SK-N-SH (cell line): Measurements from ENCODE around the gene PCGF3. TPM values are rescaled to one million over a fixed set of nuclear protein-coding genes. Genes with fewer than 3 reads are reported as not detected.

ENCODE experiments used
- CTCF ChIA-PET: fragments of 300-600, 350-600 bp; formaldehyde crosslinking; extraction: SDS; loops from one replicate; lab custom pipeline; 2021; lab: Yijun Ruan, JAX
- POLR2A ChIA-PET: fragments of 350-600 bp; sonication (Branson Sonifier 250); formaldehyde crosslinking; extraction: SDS; loops from one replicate; lab custom pipeline; 2020; ENCODE audit warnings: antibody characterized with exemption, inconsistent platforms; lab: Yijun Ruan, JAX
- DNase-seq: peaks from one replicate; pipeline ENCODE4 v3.0.0; 2012
- H2AFZ ChIP-seq: fragments of 200-600 bp; sonication (generic); 2 replicates; pipeline ENCODE4 v1.8.1; 2016; ENCODE audit warnings: antibody characterized with exemption, mild to moderate bottlenecking, low read depth
- H3F3A ChIP-seq: fragments of 200-600 bp; sonication (generic); replicated peaks from 2 replicates; pipeline ENCODE3; 2016; ENCODE audit warnings: antibody characterized with exemption, mild to moderate bottlenecking; ENCODE audit not compliant: insufficient read depth
- H3K27ac ChIP-seq, 2 experiments: fragments of 200-500 bp in 1 of 2; fragments of 200-600 bp in 1 of 2; sonication (Bioruptor generic) in 1 of 2; sonication (generic), shearing (Covaris generic) in 1 of 2; 2 replicates each; pipeline versions ENCODE4 v1.5.1 to v1.6.1; 2014 to 2016; ENCODE audit warnings: low read depth in 2 of 2, inconsistent platforms in 1 of 2, low read length in 1 of 2, mild to moderate bottlenecking in 1 of 2, mixed read lengths in 1 of 2
- H3K27me3 ChIP-seq: fragments of 200-600 bp; sonication (generic), shearing (Covaris generic); 2 replicates; pipeline ENCODE4 v1.6.1; 2016; ENCODE audit warnings: mixed run types; ENCODE audit not compliant: insufficient read depth
- H3K36me3 ChIP-seq, 2 experiments: fragments of 200-500 bp in 1 of 2; fragments of 200-600 bp in 1 of 2; sonication (Bioruptor generic) in 1 of 2; sonication (generic) in 1 of 2; replicated peaks in 1 of 2; 2 replicates each; pipeline versions ENCODE3 to v1.5.1; 2014 to 2016; ENCODE audit warnings: low read length in 1 of 2, mild to moderate bottlenecking in 1 of 2; ENCODE audit not compliant: insufficient read depth in 2 of 2, control insufficient read depth in 1 of 2
- H3K4me1 ChIP-seq, 2 experiments: fragments of 200-500 bp in 1 of 2; fragments of 200-600 bp in 1 of 2; sonication (Bioruptor generic) in 1 of 2; sonication (generic), shearing (Covaris generic) in 1 of 2; 2 replicates each; pipeline versions ENCODE4 v1.5.1 to v1.6.1; 2014 to 2016; ENCODE audit warnings: low read depth in 1 of 2, low read length in 1 of 2, mixed run types in 1 of 2; ENCODE audit not compliant: insufficient read depth in 2 of 2, control insufficient read depth in 1 of 2
- H3K4me2 ChIP-seq: fragments of 200-600 bp; sonication (generic), shearing (Covaris generic); 2 replicates; pipeline ENCODE4 v1.6.1; 2017; ENCODE audit warnings: mixed run types
- H3K4me3 ChIP-seq, 2 experiments: fragments of 200-500 bp in 1 of 2; fragments of 200-600 bp in 1 of 2; sonication (Bioruptor generic) in 1 of 2; sonication (generic), shearing (Covaris generic) in 1 of 2; 2 replicates each; pipeline versions ENCODE4 v1.5.1 to v1.8.1; 2014 to 2016; ENCODE audit warnings: low read depth in 2 of 2, inconsistent platforms in 1 of 2, low read length in 1 of 2, mild to moderate bottlenecking in 1 of 2, mixed read lengths in 1 of 2, moderate library complexity in 1 of 2
- H3K79me2 ChIP-seq: fragments of 200-600 bp; sonication (generic); 2 replicates; pipeline ENCODE4 v1.8.1; 2017; ENCODE audit warnings: mild to moderate bottlenecking; ENCODE audit not compliant: insufficient read depth
- H3K9ac ChIP-seq: fragments of 200-600 bp; sonication (generic); 2 replicates; pipeline ENCODE4 v1.6.1; 2017; ENCODE audit warnings: mixed run types
- H3K9me2 ChIP-seq: fragments of 200-600 bp; sonication (generic); 2 replicates; pipeline ENCODE4 v1.6.1; 2017; ENCODE audit warnings: mixed run types
- H3K9me3 ChIP-seq: fragments of 200-600 bp; sonication (generic); 2 replicates; pipeline ENCODE4 v1.6.1; 2017; ENCODE audit warnings: mixed run types, mild to moderate bottlenecking, moderate library complexity
- H4K20me1 ChIP-seq: fragments of 200-600 bp; sonication (generic); 2 replicates; pipeline ENCODE4 v1.6.1; 2017; ENCODE audit warnings: mild to moderate bottlenecking, mixed run types; ENCODE audit not compliant: insufficient read depth
- CTCF ChIP-seq: fragments of 200-600 bp; sonication (generic); IDR thresholded peaks from 2 replicates; pipeline ENCODE4 v1.6.1; 2017; ENCODE audit warnings: antibody characterized with exemption, mild to moderate bottlenecking, moderate library complexity
- ELF1 ChIP-seq: IDR thresholded peaks from 2 replicates; pipeline ENCODE4 v1.4.0; 2012
- EP300 ChIP-seq, 2 experiments: IDR thresholded peaks; 2 replicates each; pipeline versions ENCODE4 v1.4.0 to v1.6.1; 2012; ENCODE audit warnings: borderline replicate concordance in 1 of 2, low read depth in 1 of 2, low read length in 1 of 2
- FOSL2 ChIP-seq: IDR thresholded peaks from 2 replicates; pipeline ENCODE4 v1.4.0; 2012; ENCODE audit warnings: low read depth, mild to moderate bottlenecking, moderate library complexity, borderline replicate concordance
- FOXJ3 ChIP-seq: sonication (generic); formaldehyde crosslinking; IDR thresholded peaks from 2 replicates; pipeline ENCODE4 v1.5.1; 2020; ENCODE audit warnings: mild to moderate bottlenecking, missing genetic modification reagents
- FOXM1 ChIP-seq: IDR thresholded peaks from 2 replicates; pipeline ENCODE4 v1.4.0; 2012; ENCODE audit warnings: low read depth, mild to moderate bottlenecking
- IRF3 ChIP-seq: fragments of 150-350 bp; IDR thresholded peaks from 2 replicates; pipeline ENCODE4 v1.6.1; 2016; ENCODE audit warnings: mild to moderate bottlenecking, low read depth, low read length
- MEF2A ChIP-seq: IDR thresholded peaks from 2 replicates; pipeline ENCODE4 v1.4.0; 2012; ENCODE audit warnings: low read depth, borderline replicate concordance
- PBX3 ChIP-seq: IDR thresholded peaks from 2 replicates; pipeline ENCODE4; 2012
- POLR2AphosphoS5 ChIP-seq: IDR thresholded peaks from 2 replicates; pipeline ENCODE4 v1.6.1; 2012; ENCODE audit warnings: low read depth, low read length
- RXRA ChIP-seq: IDR thresholded peaks from 2 replicates; pipeline ENCODE4 v1.4.0; 2012; ENCODE audit warnings: low read depth, mild to moderate bottlenecking, borderline replicate concordance
- SIN3A ChIP-seq: IDR thresholded peaks from 2 replicates; pipeline ENCODE4 v1.6.1; 2012; ENCODE audit warnings: low read depth, mild to moderate bottlenecking, low read length, moderate library complexity, borderline replicate concordance
- TAF1 ChIP-seq: IDR thresholded peaks from 2 replicates; pipeline ENCODE4 v1.6.1; 2012; ENCODE audit warnings: low read depth, mild to moderate bottlenecking, low read length, moderate library complexity, borderline replicate concordance
- USF1 ChIP-seq: IDR thresholded peaks from 2 replicates; pipeline ENCODE4 v1.4.0; 2012; ENCODE audit warnings: low read depth, borderline replicate concordance
- YY1 ChIP-seq: IDR thresholded peaks from 2 replicates; pipeline ENCODE4 v1.4.0; 2012; ENCODE audit warnings: low read depth, mild to moderate bottlenecking
- WGBS: methylation state at CpG from one replicate; pipeline ENCODE4 v1.1.6; 2017; ENCODE audit warnings: low lambda C conversion rate; 5-methylcytosine and 5-hydroxymethylcytosine counted together
- polyA plus RNA-seq, 3 experiments: library from polyadenylated mRNA; depleted of rRNA; stranded (reverse); fragments of >200 nt; gene quantifications; 2 replicates each; pipeline ENCODE4 v1.2.3, GENCODE V29; 2012

The PCGF3 gene
- polyA plus RNA-seq, 1 of the 3 experiments (the other 2 are of a cell fraction): 44.8 TPM

GRCh38 chr4:747546-748170 lies 42.0 kb downstream of the PCGF3 start (continued):
- TF ChIP-seq PBX3 (no peak), EP300 (IDR thresholded peaks at IDR 0.05; ENCODE audit: borderline replicate concordance in 1 of 2, low read depth in 1 of 2, low read length in 1 of 2) (no peak), YY1 (no peak), TAF1 (no peak)

GRCh38 chr4:748461-748860 lies 42.8 kb downstream of the PCGF3 start:
- Histone ChIP-seq H2AFZ (no peak overlapping the region), H3K79me2 (peaks cover 26% of the 10 kb centered on the region; the same call in 1 of the 2 replicates), H3K27ac (no peak overlapping the region), H3K9me2 (no peaks in the 10 kb centered on the region), H3K9ac (no peak overlapping the region), H3K4me1 (peaks cover 6 to 8% of the 10 kb centered on the region in 2 experiments; a peak in 2 of 4 replicates), H3F3A (peaks cover 5% of the 10 kb centered on the region), H4K20me1 (peaks cover 23% of the 10 kb centered on the region; the same call in 1 of the 2 replicates), H3K36me3 (peaks cover 19 to 35% of the 10 kb centered on the region in 2 experiments), H3K9me3 (no peaks in the 10 kb centered on the region), H3K4me2 (no peak overlapping the region), H3K27me3 (no peaks in the 10 kb centered on the region), H3K4me3 (no peak overlapping the region)
- WGBS: 93% methylated on average over 19 of the region's 19 CpGs
- ChIA-PET POLR2A (no interaction called here), CTCF (no interaction called here)
- TF ChIP-seq FOXM1 (no peak), FOSL2 (no peak), USF1 (no peak), CTCF (no peak), MEF2A (no peak), POLR2AphosphoS5 (no peak), SIN3A (no peak), ELF1 (no peak), RXRA (no peak), FOXJ3 (CRISPR knock-in tag) (no peak), EP300 (IDR thresholded peaks at IDR 0.05; ENCODE audit: borderline replicate concordance in 1 of 2, low read depth in 1 of 2, low read length in 1 of 2) (no peak), IRF3 (no peak)
- DNase-seq: no peak
